SW 1271 (cell line): ENCODE data around the gene ABCA4.

ENCODE experiments used
- DNase-seq, 2 experiments: peaks; one replicate each; lab custom pipeline; 2025; lab: John Stamatoyannopoulos, UW

The ABCA4 gene

DNA sequence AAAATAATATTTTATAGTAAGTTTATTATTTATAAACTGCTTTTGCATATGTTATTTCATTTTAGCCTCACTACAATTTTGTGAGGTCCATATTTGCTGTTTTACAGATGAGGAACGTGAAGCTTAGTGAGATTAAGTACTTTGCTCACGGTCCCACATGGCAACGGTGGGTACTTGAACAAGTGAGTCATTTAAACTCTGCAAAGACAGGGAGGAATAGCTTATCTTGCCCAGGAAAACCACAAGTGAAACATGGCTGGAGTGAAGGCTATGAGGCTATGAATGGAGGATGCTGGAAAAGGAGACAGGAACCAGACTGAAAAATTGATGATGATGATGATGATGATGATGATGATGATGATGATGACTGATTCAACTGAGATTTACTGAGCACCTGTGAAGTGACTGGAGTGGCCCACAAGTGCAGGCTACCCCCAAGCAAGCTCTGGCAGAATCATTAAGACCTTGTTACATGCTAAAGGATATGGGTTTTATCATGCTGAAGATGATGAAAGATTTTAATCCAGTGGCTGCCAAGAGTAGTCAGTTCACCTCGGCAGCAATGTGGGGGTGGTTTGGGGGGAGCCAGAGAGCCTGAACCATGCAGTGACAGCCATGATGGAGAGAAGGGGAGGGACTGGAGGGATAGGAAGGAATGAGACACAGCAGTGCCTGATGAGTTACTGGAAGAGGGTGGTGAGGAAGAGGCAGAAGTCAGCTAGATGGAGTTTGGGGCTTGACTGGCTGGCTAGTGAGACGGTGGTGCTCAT, 1.4 kb upstream of the ABCA4 start:
- DNase-seq = no peak

DNA sequence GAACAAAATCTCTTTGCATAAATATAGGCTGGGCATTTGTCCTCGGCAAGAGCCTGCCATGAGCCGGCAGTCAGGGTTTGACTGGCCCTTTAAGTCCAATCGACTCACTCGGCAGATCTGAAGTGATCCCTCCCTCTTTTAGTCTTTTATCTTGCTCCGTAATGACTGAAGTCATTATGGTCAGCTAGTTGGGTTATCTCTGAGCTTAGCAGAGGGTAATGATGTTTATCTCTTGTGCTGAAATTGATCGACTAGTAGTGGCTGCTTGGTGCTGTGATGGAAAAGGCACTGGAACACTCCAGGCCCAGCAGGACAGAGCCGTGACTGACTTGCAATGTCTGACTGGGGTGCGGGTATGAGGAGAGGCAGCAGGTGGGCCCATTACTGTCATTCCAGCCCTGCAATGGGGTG, 468 bp upstream of the ABCA4 start:
- no peak for DNase-seq

- DNase-seq = no peak
These were observed 412 bp downstream of the ABCA4 start for GRCh38 chr1:94120570-94120901.

DNA sequence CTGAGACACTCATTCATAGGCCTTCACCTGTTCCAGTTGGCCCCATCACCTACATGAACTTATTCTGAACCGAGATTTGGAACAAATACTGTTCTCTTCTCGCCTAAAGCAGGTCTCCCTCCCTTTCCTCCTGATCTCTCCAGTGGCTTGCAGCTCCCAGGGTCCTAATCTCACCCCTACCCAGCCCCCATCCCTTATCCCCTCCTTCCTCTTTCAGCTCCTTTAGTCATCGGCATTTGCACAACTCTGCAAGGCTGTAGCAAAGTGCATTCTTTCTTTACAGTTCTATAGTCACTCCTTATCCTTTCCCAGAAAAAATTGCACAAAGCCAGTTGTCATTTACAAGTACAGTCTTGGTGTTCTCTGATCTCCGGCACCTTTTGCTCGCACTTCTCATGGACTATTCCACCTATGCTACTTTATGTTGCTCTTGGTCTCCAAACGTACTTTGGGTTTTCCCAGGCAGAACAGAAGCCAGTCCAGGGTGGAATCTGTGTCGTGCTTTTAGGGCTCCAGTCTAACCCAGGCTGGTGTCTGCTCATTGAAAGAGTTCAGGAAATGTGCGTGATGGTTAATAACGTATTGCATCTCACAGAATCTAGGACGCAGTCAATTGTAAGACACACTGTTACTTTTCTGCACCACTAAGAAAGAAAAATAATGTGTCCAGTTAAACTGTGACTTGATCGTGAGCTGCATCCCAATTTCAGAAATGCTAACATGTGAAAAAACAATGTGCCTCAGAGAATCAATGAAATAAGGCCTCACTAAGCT, 965 bp downstream of the ABCA4 start:
- DNase-seq = no peak

- DNase-seq = no peak
These were observed 1.6 kb downstream of the ABCA4 start for GRCh38 chr1:94119306-94119705.

DNA sequence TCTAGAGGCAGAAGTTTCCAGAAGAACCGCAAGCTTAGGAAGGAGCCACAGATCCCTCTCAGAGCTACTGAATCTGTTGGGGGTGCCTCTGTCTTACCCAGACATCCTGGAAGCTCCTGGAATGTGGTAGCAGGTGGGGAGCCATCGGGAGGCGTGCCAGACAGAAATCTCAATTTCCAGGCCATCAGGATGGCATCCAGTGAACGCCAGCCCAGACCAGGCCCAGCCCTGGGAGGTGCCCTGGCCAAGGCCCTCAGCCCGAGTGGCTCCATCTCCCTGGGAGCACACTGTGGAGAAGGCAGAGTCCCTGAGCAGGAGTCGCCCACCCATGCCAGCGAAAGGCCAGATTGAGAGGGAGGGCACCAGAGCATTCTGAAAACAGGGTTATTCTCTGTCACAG, 2.5 kb downstream of the ABCA4 start:
- no peak for DNase-seq

DNA sequence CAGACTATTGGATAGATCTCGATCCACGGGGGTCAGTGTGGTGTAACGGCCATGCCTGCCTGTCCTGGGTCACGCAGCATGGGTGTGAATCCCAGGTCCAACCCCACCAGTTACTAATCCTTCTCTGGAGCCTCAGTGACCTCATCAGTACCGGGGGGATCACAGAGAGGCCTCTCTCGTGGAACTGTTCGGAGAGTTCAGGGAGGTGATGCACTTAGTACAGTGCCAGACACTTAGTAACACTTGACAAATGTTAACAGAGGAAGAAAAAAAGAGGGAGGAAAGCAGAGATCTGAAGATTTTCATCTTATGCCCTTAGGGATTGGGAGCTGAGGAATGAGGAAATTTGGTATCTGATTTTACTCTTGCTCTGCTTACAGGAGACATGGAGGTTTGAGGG, 2.9 kb downstream of the ABCA4 start:
- no peak for DNase-seq

GRCh38 chr1:94117259-94117851, 3.6 kb downstream of the ABCA4 start:
- no peak for DNase-seq

DNA sequence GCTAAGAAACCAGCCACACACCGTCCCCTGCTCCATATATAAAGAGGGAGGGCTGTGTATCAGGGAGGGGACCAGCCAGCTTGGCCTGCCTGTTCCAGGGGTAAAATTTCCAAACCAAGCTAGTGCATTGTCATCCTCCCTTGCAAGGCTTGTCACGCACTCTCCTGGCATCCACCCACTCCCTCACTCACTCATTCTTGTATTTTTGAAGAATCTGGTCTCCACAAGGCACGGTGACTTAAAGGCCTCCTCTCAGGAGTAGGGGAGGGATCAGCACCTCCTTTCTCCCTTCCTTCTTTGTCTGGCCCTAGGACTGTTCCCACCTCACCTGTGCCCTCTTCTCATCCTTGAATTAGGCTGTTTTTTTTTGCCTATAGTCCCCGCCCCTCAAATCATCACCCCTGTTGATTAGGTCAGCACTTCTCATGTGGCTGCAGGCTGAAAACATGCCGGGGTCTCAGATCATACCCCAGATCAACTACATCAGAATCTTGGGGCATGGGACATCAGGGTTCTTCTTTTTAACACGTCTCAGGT, 5.0 kb downstream of the ABCA4 start:
- no peak for DNase-seq

GRCh38 chr1:94115254-94115899, 5.6 kb downstream of the ABCA4 start:
- no peak for DNase-seq

DNA sequence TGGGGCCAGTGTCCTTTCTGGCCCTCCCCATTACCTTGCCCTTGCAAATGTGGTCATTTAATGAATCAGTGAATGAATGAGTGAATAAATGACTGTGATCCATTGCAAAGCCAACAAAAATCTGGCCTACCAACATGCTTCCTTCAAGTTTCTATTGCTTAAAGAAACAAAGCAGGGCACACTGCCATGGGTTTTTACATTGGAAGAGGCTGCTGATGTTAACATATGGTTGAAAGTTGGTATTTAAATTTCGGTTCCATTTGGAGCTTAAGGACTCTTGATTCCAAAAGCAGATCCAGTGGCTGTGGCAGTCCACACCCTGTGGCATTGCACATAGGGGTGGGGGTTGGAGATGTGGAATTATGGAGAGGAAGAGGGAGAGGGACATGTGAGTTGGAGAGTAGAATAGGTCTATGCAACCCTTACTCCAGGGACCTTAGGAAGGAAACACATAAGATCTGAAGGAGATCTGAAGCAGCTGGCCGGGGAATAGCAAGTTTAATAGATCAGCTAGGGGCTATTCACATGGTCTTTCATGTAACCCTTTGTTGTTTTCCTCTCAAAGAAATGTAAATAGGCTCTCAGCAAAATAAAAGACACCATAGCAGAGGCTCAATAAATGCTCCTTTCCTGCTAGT, 7.2 kb downstream of the ABCA4 start:
- no peak for DNase-seq

GRCh38 chr1:94111879-94112278, 9.1 kb downstream of the ABCA4 start:
- DNase-seq = no peak

- DNase-seq = no peak
These were observed 9.8 kb downstream of the ABCA4 start for GRCh38 chr1:94110946-94111740.

GRCh38 chr1:94110021-94110761, 10.8 kb downstream of the ABCA4 start:
- no peak for DNase-seq

GRCh38 chr1:94109478-94109877, 11.5 kb downstream of the ABCA4 start:
- no peak for DNase-seq

DNA sequence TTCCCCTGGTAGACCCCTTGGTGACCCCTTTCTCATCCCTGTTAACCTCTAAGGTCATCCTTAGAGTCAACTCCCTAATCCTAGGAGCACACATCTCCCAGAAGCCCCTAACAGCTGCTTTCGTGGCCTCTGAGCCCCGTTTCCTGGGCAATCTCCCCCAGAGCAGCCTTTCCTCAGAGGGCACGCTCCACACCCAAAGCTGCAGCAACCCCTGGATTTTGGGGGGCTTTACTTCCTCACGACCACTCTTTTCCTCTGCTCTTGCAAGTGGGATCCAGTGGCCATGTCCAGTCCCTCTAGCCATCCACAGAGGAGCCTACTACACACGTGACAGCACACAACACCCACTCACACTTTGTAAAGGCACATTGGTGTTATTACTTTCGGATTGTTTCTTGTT, 13.8 kb downstream of the ABCA4 start:
- no peak for DNase-seq

- no peak for DNase-seq
These were observed 14.2 kb downstream of the ABCA4 start for GRCh38 chr1:94106716-94107115.

DNA sequence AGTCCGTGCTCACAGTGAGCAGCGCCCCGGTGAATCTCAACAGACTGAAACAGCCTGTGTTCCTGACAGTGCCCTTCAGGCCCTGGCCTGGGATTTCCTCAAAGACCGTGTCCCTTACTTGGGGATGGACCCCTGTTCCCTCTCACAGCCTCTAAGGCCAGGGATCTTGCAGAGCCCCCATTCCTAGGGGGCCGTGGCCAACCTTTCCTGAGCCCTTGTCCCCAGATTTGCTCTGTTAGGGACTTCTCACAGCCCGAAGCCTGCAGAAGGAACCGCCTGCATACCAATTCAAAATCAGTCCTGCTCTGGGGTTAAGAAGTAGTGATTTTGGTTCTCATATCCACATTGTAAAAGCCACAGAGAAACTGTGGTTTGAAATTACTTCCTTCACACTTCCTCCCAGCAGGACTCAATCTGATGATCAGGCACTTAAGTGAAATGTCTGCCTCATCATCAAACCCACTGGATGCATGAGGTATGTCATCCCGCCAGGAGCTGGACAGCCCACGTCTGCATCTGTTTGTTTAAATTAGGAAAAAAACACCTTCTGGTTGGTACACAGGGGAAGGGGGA, 14.9 kb downstream of the ABCA4 start:
- no peak for DNase-seq

- DNase-seq = no peak
These were observed 15.4 kb downstream of the ABCA4 start for GRCh38 chr1:94105581-94105952.
